ENCODE data around the gene POLE4.

The POLE4 gene

DNA sequence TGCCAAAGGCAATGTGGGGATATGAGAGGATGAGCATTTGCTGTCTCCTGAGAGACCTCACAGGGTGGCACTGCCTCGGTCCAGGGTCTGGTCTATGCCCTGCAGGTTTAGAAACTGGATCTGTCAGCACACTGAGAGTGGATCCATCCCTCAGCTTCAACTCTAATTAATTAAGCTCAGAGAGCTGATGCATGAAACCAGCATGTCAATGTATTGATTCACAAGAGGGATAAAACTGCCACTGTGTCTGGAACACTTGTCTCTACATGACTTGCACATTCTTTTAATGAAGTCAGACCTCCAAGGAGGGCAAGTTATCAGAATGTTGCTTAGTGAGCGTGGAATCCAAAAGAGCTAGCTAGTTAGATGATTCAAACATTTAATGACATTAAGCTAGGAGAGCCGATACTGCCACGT, 22.5 kb upstream of the POLE4 start (continued):
- TF ChIP-seq ZNF202 (tag by site-specific recombination; IDR thresholded peaks at IDR 0.05; ENCODE audit: borderline replicate concordance), result no peak

DNA sequence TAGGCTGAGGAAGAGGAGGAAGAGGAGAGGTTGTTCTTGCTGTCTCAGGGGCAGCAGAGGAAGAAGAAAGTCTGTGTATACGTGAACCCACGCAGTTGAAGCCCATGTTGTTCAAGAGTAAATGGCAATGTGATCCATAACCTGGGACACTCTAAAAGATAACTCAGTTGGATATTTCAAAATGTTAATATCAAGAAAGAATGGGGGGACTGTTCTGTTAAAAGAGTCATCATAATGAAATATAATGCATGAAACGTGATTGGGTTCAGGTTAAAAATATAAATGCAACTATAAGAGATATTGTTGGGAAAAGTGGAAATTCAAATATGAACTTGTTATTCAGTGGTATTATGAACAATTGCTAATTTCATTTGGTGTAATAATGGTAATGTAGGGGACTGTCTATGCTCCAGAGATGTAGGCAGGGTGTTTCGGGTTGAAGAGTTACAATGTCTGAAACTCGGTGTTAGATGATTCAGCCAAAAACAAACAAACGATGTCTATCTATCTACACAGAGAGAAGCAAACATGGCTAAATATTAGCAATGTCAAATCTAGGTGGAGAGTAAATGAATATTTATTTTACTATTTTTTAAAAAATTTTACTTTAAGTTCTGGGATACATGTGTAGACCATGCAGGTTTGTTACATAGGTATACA, 21.1 kb upstream of the POLE4 start:
- ChIA-PET CTCF (no interaction called here), POLR2A (no interaction called here)
- no peaks in the 10 kb centered on the region for H3K4me1 ChIP-seq (ENCODE audit: control insufficient read depth, insufficient read depth, low read length)
- H3K27ac ChIP-seq (ENCODE audit: extremely low read depth, low read depth, low read length), result no peak overlapping the region
- no peaks in the 10 kb centered on the region for H3K9me3 ChIP-seq (ENCODE audit: control insufficient read depth, insufficient read depth, low read depth, low read length)
- no peak for TF ChIP-seq ZNF121 (tag by site-specific recombination; IDR thresholded peaks at IDR 0.05)
- no peak for TF ChIP-seq MZF1 (tag by site-specific recombination; IDR thresholded peaks at IDR 0.05; ENCODE audit: borderline replicate concordance)
- TF ChIP-seq TRIM28 (IDR thresholded peaks at IDR 0.05; ENCODE audit: borderline replicate concordance, low read length), result no peak
- no peak for TF ChIP-seq ZNF184 (tag by site-specific recombination; IDR thresholded peaks at IDR 0.05)
- TF ChIP-seq ZNF112 (tag by site-specific recombination; IDR thresholded peaks at IDR 0.05), result no peak
- no peak for TF ChIP-seq ZNF571 (tag by site-specific recombination; IDR thresholded peaks at IDR 0.05)
- H3K4me3 ChIP-seq (ENCODE audit: low read depth, low read length), result no peak overlapping the region
- H3K36me3 ChIP-seq (ENCODE audit: control insufficient read depth in 2 of 2, insufficient read depth in 1 of 2, low read length in 2 of 2), result no peaks in the 10 kb centered on the region

DNA sequence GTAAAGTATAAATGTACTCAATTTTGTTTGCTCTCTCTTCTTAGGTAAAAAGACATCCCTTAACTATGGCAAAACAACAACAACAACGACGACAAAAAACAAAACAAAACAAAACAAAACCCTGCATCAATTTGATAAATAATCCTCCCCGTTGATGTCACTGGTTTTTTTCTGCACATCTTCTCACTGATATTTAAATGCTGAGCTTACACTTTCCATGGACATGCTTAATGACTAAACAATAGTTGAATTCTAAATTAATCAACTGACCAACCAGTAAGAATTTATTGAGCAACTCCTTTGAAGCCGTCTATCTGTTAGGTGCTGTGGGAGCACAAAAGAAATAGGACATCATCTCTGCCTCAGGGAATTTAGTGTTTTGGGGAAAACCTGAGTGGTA, 20.2 kb upstream of the POLE4 start:
- Histone ChIP-seq H3K9me3 (ENCODE audit: control insufficient read depth, insufficient read depth, low read depth, low read length) (no peaks in the 10 kb centered on the region), H3K36me3 (ENCODE audit: control insufficient read depth in 2 of 2, insufficient read depth in 1 of 2, low read length in 2 of 2) (no peaks in the 10 kb centered on the region), H3K27ac (ENCODE audit: extremely low read depth, low read depth, low read length) (no peak overlapping the region), H3K4me1 (ENCODE audit: control insufficient read depth, insufficient read depth, low read length) (no peaks in the 10 kb centered on the region), H3K4me3 (ENCODE audit: low read depth, low read length) (no peak overlapping the region)
- ChIA-PET CTCF (no interaction called here), POLR2A (no interaction called here)
- TF ChIP-seq, protein P1, sequence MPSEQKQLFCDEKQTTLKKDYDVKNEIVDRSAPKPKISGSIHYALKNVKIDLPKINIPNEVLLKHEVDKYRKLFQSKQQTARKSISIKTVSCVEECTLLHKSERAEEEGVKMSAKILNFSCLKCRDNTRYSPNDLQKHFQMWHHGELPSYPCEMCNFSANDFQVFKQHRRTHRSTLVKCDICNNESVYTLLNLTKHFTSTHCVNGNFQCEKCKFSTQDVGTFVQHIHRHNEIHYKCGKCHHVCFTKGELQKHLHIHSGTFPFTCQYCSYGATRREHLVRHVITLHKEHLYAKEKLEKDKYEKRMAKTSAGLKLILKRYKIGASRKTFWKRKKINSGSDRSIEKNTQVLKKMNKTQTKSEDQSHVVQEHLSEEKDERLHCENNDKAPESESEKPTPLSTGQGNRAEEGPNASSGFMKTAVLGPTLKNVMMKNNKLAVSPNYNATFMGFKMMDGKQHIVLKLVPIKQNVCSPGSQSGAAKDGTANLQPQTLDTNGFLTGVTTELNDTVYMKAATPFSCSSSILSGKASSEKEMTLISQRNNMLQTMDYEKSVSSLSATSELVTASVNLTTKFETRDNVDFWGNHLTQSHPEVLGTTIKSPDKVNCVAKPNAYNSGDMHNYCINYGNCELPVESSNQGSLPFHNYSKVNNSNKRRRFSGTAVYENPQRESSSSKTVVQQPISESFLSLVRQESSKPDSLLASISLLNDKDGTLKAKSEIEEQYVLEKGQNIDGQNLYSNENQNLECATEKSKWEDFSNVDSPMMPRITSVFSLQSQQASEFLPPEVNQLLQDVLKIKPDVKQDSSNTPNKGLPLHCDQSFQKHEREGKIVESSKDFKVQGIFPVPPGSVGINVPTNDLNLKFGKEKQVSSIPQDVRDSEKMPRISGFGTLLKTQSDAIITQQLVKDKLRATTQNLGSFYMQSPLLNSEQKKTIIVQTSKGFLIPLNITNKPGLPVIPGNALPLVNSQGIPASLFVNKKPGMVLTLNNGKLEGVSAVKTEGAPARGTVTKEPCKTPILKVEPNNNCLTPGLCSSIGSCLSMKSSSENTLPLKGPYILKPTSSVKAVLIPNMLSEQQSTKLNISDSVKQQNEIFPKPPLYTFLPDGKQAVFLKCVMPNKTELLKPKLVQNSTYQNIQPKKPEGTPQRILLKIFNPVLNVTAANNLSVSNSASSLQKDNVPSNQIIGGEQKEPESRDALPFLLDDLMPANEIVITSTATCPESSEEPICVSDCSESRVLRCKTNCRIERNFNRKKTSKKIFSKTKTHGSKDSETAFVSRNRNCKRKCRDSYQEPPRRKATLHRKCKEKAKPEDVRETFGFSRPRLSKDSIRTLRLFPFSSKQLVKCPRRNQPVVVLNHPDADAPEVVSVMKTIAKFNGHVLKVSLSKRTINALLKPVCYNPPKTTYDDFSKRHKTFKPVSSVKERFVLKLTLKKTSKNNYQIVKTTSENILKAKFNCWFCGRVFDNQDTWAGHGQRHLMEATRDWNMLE (tag by site-specific recombination; conservative IDR thresholded peaks at IDR 0.05; ENCODE audit: low read depth), result no peak
- TF ChIP-seq EGR2 (tag by site-specific recombination; IDR thresholded peaks at IDR 0.05; ENCODE audit: low read depth), result no peak
- TF ChIP-seq ZBTB21 (tag by site-specific recombination; IDR thresholded peaks at IDR 0.05), result no peak

DNA sequence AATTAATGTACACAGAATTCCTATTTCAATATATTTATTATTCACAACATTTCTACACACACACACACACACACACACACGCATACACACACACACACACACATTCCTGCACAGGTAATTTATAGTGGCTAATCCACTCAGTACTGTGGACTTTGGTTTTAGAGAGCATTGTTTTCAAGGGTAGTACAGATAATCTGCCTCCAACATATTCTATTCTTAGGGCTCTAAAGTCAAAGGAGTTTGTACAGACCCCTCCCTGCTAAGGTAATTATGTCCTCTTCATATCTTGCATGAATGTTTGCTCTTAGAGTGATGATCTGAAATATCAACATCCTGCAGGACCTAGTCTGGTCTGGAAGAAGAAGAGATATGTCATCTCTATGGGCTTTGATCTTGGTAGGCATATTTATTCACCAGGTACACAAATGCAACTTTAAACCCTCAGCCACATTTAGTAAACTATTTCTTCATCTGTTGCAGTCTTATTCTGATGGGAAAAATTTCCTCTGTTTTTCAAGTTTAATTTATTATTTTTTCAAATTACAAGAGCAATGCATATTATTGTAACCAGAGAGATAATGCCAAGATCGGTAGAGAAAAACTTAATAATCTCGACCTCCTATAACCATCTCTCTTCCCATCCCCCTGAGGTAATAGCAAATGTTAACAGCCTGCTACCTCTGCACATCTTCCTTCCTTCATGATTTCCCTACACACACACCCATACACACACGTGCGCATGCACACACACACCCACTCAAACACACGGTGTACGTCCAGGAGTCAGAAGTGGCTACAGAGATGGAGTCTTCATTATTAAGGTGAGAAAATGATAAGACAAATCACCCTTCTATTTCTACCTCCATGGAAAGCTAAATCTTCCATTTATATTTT, 18.3 kb upstream of the POLE4 start:
- TF ChIP-seq GLI4 (tag by site-specific recombination; IDR thresholded peaks at IDR 0.05) (no peak), ZNF658 (tag by site-specific recombination; IDR thresholded peaks at IDR 0.05) (no peak), SP7 (tag by site-specific recombination; IDR thresholded peaks at IDR 0.05) (no peak), ZNF184 (tag by site-specific recombination; IDR thresholded peaks at IDR 0.05) (no peak), ZNF529 (tag by site-specific recombination; IDR thresholded peaks at IDR 0.05; ENCODE audit: insufficient replicate concordance) (no peak), ZNF133 (tag by site-specific recombination; IDR thresholded peaks at IDR 0.05) (no peak), ZFP37 (tag by site-specific recombination; IDR thresholded peaks at IDR 0.05) (no peak), ZNF248 (tag by site-specific recombination; IDR thresholded peaks at IDR 0.05) (no peak), ZNF747 (tag by site-specific recombination; IDR thresholded peaks at IDR 0.05) (no peak), ZNF16 (tag by site-specific recombination; IDR thresholded peaks at IDR 0.05; ENCODE audit: low read depth) (no peak), ZNF660 (tag by site-specific recombination; IDR thresholded peaks at IDR 0.05) (no peak)
- TF ChIP-seq, protein P2, sequence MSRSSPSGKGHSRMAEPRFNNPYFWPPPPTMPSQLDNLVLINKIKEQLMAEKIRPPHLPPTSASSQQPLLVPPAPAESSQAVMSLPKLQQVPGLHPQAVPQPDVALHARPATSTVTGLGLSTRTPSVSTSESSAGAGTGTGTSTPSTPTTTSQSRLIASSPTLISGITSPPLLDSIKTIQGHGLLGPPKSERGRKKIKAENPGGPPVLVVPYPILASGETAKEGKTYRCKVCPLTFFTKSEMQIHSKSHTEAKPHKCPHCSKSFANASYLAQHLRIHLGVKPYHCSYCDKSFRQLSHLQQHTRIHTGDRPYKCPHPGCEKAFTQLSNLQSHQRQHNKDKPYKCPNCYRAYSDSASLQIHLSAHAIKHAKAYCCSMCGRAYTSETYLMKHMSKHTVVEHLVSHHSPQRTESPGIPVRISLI (tag by site-specific recombination; IDR thresholded peaks at IDR 0.05), result no peak
- ChIA-PET CTCF (interaction anchor here (0.7 kb wide), 1 partner anchor 302 kb away, joined by 3 read pairs; no protein-coding TSS in a partner anchor), POLR2A (no interaction called here)
- H3K9me3 ChIP-seq (ENCODE audit: control insufficient read depth, insufficient read depth, low read depth, low read length), result no peaks in the 10 kb centered on the region
- H3K27ac ChIP-seq (ENCODE audit: extremely low read depth, low read depth, low read length), result no peak overlapping the region
- no peaks in the 10 kb centered on the region for H3K4me1 ChIP-seq (ENCODE audit: control insufficient read depth, insufficient read depth, low read length)
- H3K36me3 ChIP-seq (ENCODE audit: control insufficient read depth in 2 of 2, insufficient read depth in 1 of 2, low read length in 2 of 2), result no peaks in the 10 kb centered on the region
- no peak overlapping the region for H3K4me3 ChIP-seq (ENCODE audit: low read depth, low read length)

Data from HEK293 (cell line).